ENCODE data around the gene YARS2. TPM values are rescaled to one million over a fixed set of nuclear protein-coding genes. Genes with fewer than 3 reads are reported as not detected.

The YARS2 gene
- polyA plus RNA-seq, 1 donor (not counting 4 experiments of a cell fraction or from before 2014, with no cell fraction given), result 46.8 TPM

GRCh38 chr12:32714772-32715171 is 40.9 kb downstream of the YARS2 start:
- peaks cover 4% of the 10 kb centered on the region for H3K79me2 ChIP-seq (ENCODE audit: control insufficient read depth, insufficient read depth, low read length)
- dilution Hi-C loops (cut with MboI; ENCODE audit: extremely low pct_ligation_motif_present, low sequenced_read_pairs), result no loop called here
- no peak for TF ChIP-seq CTCF (optimal IDR thresholded peaks at IDR 0.05 in 1 of 3, IDR thresholded peaks at IDR 0.05 in 1 of 3, conservative IDR thresholded peaks at IDR 0.05 in 1 of 3; ENCODE audit: extremely low read depth in 1 of 3, insufficient read depth in 2 of 3, low read length in 3 of 3)
- no peak for TF ChIP-seq EZH2 (IDR thresholded peaks at IDR 0.05; ENCODE audit: low read length)
- DNase-seq (ENCODE audit: low read depth, low spot score) (no peak), FAIRE-seq (no peak)
- no peaks in the 10 kb centered on the region for H3K9me1 ChIP-seq (ENCODE audit: control insufficient read depth, extremely low read depth, insufficient read depth, low read length)
- H3K9me3 ChIP-seq (ENCODE audit: control insufficient read depth, low read depth, low read length), result no peaks in the 10 kb centered on the region
- no peak overlapping the region for H3K9ac ChIP-seq (ENCODE audit: control insufficient read depth, extremely low read depth, insufficient read depth, low read length)
- peaks cover 10 to 18% of the 10 kb centered on the region in 2 experiments for H3K36me3 ChIP-seq (ENCODE audit: control insufficient read depth in 2 of 2, extremely low read depth in 1 of 2, insufficient read depth in 2 of 2, low read length in 2 of 2)
- H4K20me1 ChIP-seq (ENCODE audit: control insufficient read depth, extremely low read depth, insufficient read depth, low read length), result no peaks in the 10 kb centered on the region
- H3K4me3 ChIP-seq (ENCODE audit: control insufficient read depth in 2 of 3, extremely low read depth in 1 of 3, insufficient read depth in 2 of 3, low read depth in 1 of 3, low read length in 3 of 3), result no peak overlapping the region
- no peaks in the 10 kb centered on the region for H3K27me3 ChIP-seq (ENCODE audit: control insufficient read depth, extremely low read depth, insufficient read depth, low read length)
- peaks cover 23% of the 10 kb centered on the region for H3K4me1 ChIP-seq (ENCODE audit: control insufficient read depth, extremely low read depth, insufficient read depth, low read length)
- no peak overlapping the region for H3K4me2 ChIP-seq (ENCODE audit: control insufficient read depth, extremely low read depth, insufficient read depth, low read depth, low read length)
- H2AFZ ChIP-seq (ENCODE audit: control insufficient read depth, low read length), result no peak overlapping the region
- H3K27ac ChIP-seq (ENCODE audit: control insufficient read depth, insufficient read depth, low read length), result no peak overlapping the region

- Histone ChIP-seq H3K27ac (ENCODE audit: control insufficient read depth, insufficient read depth, low read length) (no peak overlapping the region), H2AFZ (ENCODE audit: control insufficient read depth, low read length) (no peak overlapping the region), H3K9me3 (ENCODE audit: control insufficient read depth, low read depth, low read length) (no peaks in the 10 kb centered on the region), H3K4me1 (ENCODE audit: control insufficient read depth, extremely low read depth, insufficient read depth, low read length) (no peaks in the 10 kb centered on the region), H3K9me1 (ENCODE audit: control insufficient read depth, extremely low read depth, insufficient read depth, low read length) (no peaks in the 10 kb centered on the region), H3K4me3 (ENCODE audit: control insufficient read depth in 2 of 3, extremely low read depth in 1 of 3, insufficient read depth in 2 of 3, low read depth in 1 of 3, low read length in 3 of 3) (no peak overlapping the region), H3K4me2 (ENCODE audit: control insufficient read depth, extremely low read depth, insufficient read depth, low read depth, low read length) (no peak overlapping the region), H3K36me3 (ENCODE audit: control insufficient read depth in 2 of 2, extremely low read depth in 1 of 2, insufficient read depth in 2 of 2, low read length in 2 of 2) (peaks cover 10 to 26% of the 10 kb centered on the region in 2 experiments), H4K20me1 (ENCODE audit: control insufficient read depth, extremely low read depth, insufficient read depth, low read length) (no peaks in the 10 kb centered on the region), H3K27me3 (ENCODE audit: control insufficient read depth, extremely low read depth, insufficient read depth, low read length) (no peaks in the 10 kb centered on the region), H3K79me2 (ENCODE audit: control insufficient read depth, insufficient read depth, low read length) (peaks cover 14% of the 10 kb centered on the region), H3K9ac (ENCODE audit: control insufficient read depth, extremely low read depth, insufficient read depth, low read length) (no peak overlapping the region)
- TF ChIP-seq EZH2 (IDR thresholded peaks at IDR 0.05; ENCODE audit: low read length) (no peak), CTCF (optimal IDR thresholded peaks at IDR 0.05 in 1 of 3, IDR thresholded peaks at IDR 0.05 in 1 of 3, conservative IDR thresholded peaks at IDR 0.05 in 1 of 3; ENCODE audit: extremely low read depth in 1 of 3, insufficient read depth in 2 of 3, low read length in 3 of 3) (no peak)
- no peak for DNase-seq (ENCODE audit: low read depth, low spot score)
- FAIRE-seq, result peak; percentile 36
- dilution Hi-C loops (cut with MboI; ENCODE audit: extremely low pct_ligation_motif_present, low sequenced_read_pairs), result no loop called here
These were observed 46.8 kb downstream of the YARS2 start for GRCh38 chr12:32708926-32709325.

All from keratinocyte (primary cell).